KOPT-K1 (cell line): ENCODE measurements around the gene HSPB9.
"Not testable (repeated sequence)": the region's sequence is repeated elsewhere in the genome, so short reads cannot be mapped to it uniquely, and the experiment has no call there.

Experiments
- H3K27ac ChIP-seq: fragments of 200-600 bp; sonication (generic); 2 replicates; pipeline ENCODE4 v1.5.1; 2016; ENCODE audit warnings: antibody characterized with exemption, mild to moderate bottlenecking, low read depth, low read length; ENCODE audit not compliant: poor library complexity, severe bottlenecking
- H3K36me3 ChIP-seq: fragments of 200-600 bp; sonication (generic); 2 replicates; pipeline ENCODE4 v1.5.1; 2017; ENCODE audit warnings: antibody characterized with exemption, mild to moderate bottlenecking, low read length, moderate library complexity; ENCODE audit not compliant: insufficient read depth
- H3K9me3 ChIP-seq: fragments of 200-600 bp; sonication (generic); 2 replicates; pipeline ENCODE4 v1.5.1; 2017; ENCODE audit warnings: antibody characterized with exemption, low read length, mild to moderate bottlenecking; ENCODE audit not compliant: insufficient read depth, poor library complexity, severe bottlenecking

The HSPB9 gene

DNA sequence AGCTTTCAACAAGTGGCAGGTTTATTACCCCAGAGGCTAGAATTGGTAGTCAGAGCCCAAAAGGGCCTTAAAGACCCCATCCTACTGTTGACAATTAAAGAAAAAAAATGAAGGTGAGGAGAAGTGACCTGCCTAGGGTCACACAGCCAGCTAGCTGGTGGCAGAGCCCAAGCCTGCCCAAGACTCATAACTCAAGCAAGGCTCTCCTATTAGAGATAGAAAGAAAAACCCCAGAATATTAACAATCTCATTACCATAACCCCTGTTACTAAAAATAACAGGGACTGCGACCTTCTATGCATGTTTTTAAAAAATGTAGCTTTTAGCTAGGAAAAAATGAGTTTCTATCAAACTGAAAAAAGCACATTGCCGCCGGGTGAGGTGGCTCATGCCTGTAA, 14.0 kb downstream of the HSPB9 start:
- peaks cover 66% of the 10 kb centered on the region for H3K36me3 ChIP-seq
- no peaks in the 10 kb centered on the region for H3K9me3 ChIP-seq
- no peak overlapping the region for H3K27ac ChIP-seq

DNA sequence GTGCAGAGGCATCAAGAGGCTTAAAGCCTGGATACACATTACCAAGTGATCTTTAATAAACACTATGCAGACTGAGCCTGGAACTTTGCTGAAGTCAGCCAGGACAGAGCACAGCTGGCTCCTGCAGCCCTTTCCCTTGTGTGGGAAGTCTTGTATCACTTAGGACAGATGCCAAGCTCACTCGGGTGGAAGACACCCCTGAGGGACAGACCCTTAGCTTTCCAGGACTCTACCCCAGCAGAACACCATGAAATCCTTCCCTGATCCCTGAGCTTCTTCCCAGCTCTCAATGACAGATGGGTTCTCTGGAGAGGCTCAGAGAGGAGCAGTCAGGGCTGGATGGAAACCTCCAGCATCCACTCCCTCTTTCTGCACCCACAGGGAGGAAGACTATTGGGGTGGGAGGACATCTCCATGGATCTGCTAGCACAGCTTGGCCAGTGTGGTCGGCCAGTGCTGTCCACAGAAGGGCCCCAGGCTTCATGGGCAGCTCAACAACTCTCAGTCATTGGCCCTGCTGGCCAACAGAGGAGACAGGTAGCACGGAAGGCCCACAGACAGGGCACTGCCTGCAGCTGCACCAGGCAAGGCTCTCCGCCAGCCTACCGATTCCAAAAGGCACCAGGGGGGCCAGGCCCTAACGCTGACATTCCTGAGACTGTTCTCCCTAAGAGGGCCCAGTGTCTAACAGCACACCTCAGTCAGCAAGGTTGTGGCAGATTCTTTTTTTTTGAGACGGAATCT, 16.3 kb downstream of the HSPB9 start:
- H3K9me3 ChIP-seq: no peaks in the 10 kb centered on the region
- peaks cover 73% of the 10 kb centered on the region for H3K36me3 ChIP-seq
- no peak overlapping the region for H3K27ac ChIP-seq

DNA sequence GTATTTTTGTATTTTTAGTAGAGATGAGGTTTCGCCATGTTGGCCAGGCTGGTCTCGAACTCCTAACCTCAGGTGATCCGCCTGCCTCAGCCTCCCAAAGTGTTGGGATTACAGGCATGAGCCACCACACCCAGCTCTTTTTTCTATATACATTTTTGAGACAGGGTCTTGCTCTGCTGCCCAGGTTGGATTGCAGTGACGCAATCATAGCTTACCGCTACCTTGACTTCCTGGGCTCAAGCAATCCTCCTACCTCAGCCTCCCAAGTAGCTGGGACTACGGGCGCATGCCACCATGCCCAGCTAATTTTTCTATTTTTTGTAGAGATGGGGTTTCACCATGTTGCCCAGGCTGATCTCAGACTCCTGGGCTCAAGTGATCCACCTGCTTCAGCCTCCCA, 18.1 kb downstream of the HSPB9 start:
- peaks cover 72% of the 10 kb centered on the region for H3K36me3 ChIP-seq
- H3K27ac ChIP-seq, H3K9me3 ChIP-seq: not testable (repeated sequence)

DNA sequence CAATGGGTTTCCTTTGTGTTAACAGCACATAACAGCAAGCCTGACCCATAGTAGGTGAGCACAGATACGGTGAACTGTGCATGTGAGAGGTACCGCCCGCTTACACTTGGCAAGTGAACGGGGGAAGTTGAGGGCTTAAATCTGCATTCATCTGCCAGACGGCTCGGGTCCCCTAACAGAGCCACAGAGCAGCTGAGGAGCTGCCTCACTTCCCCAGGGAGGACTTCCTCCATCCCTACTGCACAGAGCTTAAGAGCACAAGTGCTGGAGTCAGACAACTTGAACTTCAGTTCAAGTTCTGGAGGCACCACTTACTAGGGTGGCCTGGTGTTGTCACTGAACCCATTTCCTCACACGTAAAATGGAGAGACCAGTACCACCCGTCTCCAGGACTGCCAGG, 18.8 kb downstream of the HSPB9 start:
- Histone ChIP-seq H3K27ac (no peak overlapping the region), H3K36me3 (peaks cover 71% of the 10 kb centered on the region), H3K9me3 (no peaks in the 10 kb centered on the region)

DNA sequence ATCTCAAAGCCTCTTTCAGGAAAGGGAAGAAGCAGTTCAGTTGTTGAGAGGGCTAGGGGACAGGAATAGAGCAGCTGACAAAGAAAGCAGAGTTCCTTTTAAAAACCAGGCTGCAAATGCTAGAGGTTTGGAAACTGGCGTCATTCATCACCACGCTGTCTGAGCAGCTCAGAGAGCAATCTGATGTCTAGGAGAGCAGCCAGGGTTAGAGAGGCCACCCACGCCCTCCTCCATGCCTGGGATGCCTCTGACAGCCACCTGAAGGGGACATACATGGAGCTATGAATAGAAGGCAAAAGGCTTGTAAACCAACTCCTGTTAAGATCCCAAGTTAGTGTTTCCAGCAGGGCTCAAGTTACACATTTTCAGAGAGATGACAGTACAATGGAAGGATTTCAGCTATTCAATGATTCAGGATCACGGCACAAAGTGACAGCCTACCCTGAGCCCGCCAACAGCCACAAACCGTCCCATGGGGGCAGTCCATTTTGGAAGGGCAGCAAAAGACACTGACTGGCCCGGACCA, 19.8 kb downstream of the HSPB9 start:
- Histone ChIP-seq H3K36me3 (peaks cover 73% of the 10 kb centered on the region), H3K27ac (no peak overlapping the region), H3K9me3 (no peaks in the 10 kb centered on the region)

DNA sequence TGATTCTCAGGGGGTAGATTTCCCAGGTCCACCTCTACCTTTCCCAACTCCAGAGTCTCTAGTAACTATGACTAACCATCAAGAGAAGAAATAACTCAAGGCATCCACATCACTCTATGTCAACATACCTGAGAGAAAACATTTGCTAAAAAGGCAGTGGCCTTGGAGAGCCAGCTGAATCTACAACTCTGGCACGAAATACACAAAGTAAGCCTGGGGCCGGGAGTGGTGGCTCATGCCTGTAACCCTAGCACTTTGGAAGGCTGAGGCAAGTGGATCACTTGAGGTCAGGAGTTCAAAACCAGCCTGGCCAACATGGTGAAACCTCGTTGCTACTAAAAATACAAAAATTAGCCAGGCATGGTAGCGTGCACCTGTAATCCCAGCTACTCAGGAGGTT, 20.5 kb downstream of the HSPB9 start:
- not testable (repeated sequence) for H3K27ac ChIP-seq, H3K9me3 ChIP-seq
- peaks cover 76% of the 10 kb centered on the region for H3K36me3 ChIP-seq

DNA sequence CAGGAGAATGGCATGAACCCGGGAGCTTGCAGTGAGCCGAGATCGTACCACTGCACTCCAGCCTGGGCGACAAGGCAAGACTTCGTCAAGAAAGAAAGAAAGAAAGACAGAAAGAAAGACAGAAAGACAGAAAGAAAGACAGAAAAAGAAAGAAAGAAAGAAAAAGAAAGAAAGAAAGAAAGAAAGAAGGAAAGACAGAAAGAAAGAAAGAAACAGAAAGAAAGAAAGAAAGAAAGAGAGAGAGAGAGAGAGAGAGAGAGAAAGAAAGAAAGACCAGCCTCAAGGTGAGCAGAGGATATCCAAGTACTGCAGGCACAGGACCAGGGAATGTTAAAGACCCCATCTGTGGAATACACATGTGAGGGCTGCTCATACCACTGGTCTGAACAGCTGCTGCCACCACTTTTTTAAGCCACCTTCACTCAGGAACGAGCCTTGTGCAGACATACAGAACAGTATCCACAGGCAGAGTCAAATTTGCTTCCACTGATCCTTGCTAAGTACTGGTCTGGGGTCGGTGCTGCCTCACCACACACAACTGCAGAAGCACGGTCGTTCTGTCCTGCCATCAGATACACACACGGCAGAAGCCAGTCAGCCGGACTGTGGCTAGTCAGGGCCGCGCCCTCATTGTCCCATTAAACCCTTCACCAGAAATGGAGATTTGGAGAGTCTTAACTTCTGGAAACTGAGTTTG, 24.5 kb downstream of the HSPB9 start:
- peaks cover 80% of the 10 kb centered on the region for H3K36me3 ChIP-seq
- H3K27ac ChIP-seq: no peak overlapping the region
- no peaks in the 10 kb centered on the region for H3K9me3 ChIP-seq

DNA sequence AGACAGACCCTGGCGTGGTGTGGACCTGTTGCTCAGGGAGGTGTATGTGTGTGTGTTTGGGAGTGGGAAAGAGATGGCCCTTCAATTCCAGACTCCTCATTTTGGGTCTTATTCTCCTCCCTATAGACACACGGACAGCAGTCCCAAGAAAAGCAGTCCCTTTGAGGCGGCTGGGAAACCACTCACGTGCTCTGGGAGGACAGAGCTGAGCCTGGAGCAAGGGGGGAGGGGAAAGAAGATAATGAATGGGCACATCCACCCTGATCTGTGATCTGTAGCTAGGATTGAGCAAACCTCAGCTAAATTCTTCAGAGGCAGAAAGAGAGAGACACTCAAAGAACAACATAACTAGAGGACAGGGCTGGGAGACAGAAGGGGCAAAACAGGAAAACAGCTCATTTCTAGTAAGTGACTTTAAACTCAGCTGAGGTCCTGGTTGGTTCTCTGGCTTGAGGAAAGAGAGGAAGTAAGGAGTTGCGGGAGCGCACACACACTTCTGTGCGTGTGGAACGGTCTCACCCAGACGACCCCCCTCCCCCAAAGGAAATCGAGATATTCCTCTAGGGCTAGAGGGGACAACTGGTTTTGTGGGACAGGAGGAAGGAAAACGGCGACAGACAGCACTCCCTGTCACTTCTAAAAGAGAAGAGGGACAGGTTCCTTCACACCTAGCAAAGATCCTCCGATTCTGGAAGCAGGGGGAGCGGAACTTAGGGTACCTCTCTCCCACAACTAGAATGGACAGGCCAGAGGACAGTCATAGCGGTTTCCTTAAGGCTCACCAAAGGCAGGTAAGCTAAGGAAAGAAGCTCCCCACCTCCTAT, 31.5 kb downstream of the HSPB9 start:
- peaks cover 30% of the 10 kb centered on the region; the same call in 1 of the 2 replicates for H3K36me3 ChIP-seq
- H3K9me3 ChIP-seq: no peaks in the 10 kb centered on the region
- H3K27ac ChIP-seq: peak overlapping the region; percentile 73

DNA sequence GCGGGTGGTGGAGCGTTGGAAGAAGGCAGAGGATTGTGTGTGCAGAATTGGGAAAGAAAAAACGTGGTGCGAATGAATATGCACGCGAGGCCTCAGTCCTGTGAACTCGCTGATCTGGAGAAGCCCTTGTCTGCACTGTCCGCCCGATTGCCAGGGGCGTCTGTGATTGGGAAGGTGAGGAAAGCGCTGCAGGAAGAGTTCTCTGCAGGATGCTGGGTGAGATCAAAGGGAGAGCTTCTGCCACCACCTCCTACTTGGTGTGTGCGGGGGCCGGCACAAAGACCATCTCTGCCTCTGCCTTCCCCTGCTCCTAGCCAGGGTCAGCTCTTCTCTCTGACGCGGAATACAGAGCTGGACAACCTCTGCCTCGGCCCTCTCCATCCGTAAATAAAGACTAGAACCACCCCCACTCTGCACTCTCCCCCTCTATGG, 33.0 kb downstream of the HSPB9 start:
- H3K36me3 ChIP-seq: peaks cover 17% of the 10 kb centered on the region; the same call in 1 of the 2 replicates
- no peaks in the 10 kb centered on the region for H3K9me3 ChIP-seq
- H3K27ac ChIP-seq: no peak overlapping the region

DNA sequence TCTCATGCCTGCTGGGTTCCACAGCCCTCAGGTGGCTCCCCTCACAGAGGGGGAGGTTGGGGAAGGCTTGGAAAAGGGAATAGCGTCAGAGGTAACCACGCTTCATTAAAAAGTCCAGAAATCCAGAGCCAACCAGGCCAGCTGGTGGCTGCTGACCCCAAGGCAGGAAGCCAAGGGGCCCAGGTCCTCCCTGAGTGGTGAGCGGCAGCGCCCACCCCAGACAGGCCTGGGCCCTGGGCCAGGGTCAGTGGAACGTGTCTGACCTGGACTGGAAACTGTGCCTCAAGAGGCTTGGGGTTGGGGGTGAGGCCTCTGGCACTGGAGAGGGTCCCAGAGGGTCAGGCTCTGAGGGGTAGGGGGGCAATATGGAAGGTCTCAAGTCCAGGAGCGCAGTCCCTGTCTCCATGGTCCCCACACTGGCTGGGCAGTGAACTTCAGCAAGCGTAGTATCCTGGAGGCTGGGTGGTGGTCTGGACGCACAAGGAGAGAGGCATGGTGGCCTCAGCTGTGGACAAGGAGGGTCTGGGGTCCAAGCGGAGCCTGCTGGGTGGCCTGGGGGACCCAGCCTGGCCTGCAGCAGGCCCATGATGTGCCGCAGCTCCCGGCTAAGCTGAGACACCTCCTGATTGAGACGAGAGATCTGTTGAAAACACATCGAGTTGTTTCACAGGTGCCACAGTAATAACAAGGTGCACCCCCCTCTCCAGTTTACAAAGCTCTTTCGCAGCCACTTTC, 37.4 kb downstream of the HSPB9 start:
- Histone ChIP-seq H3K9me3 (no peaks in the 10 kb centered on the region), H3K27ac (no peak overlapping the region), H3K36me3 (no peaks in the 10 kb centered on the region)

DNA sequence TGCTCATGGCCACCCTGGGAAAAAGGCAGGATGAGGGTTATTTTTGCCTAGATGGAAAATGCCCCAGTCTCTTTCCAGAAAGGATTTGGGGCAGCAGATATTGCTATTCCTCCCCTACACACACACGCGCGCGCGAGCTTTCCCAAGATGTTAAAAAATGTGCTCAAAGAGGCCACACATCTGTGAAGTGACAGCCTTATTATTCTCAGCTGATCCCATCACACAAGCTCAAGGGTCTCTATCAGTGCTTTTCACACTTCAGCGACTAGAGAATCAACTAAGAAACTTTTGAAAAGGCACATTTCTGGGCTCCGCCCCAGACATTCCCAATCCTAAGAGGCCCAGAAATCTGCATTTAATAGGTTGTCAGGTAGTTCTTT, 37.9 kb downstream of the HSPB9 start:
- no peaks in the 10 kb centered on the region for H3K9me3 ChIP-seq
- H3K27ac ChIP-seq: no peak overlapping the region
- H3K36me3 ChIP-seq: no peaks in the 10 kb centered on the region

DNA sequence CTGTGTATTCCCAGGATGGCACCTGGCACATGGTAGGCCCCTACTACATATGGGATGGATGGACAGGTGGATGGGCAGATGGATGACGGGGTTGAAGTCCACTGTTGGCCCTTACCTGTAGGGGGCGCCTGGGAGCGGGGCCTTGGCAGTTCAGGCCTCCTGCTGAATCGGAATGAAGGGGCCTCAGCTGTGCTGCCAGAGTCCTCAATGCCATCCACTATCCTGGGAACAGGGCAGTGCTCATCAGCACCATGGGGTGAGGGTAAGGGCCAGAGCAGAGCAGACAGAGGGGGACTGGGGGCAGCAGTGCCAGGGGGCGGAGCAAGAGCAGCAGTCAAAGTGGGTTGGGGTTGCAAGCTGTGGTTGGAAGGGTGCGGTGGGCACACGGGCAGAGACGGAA, 40.5 kb downstream of the HSPB9 start:
- Histone ChIP-seq H3K27ac (no peak overlapping the region), H3K36me3 (no peaks in the 10 kb centered on the region), H3K9me3 (no peaks in the 10 kb centered on the region)

DNA sequence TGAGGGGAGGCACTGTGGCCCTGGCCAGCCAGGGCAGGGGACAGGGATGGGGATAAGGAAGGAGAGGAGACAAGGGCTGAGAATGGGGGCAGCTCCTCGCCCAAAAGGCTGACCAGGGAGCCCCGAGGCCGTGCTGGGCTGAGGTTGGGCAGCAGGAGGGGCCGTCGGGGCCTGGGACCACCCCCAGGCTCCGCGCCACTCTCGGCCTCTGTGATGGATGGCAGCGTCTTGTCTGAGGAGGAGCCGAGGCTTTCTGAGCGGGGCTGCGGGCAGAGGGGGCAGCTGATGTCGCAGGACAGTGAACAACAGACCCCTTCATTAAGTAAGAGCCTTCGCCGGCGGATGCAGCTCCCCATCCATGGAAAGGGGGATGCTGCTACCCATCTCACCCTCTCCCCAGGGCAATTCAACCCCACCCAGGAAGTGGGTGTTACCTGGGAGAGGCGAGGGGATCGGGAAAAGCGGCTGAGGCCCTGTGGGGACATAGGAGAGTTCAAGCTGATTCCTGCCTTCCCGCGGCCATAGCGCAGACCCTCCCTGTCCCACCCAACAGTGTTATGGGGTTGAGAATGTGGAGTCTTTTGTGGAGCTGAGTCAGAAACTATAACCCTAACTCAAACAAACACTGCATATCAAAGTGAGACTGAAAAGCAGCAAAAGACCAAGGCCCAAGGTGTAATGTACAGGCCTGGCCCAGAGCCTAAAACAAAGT, 41.2 kb downstream of the HSPB9 start:
- H3K27ac ChIP-seq: no peak overlapping the region
- H3K9me3 ChIP-seq: no peaks in the 10 kb centered on the region
- H3K36me3 ChIP-seq: no peaks in the 10 kb centered on the region

DNA sequence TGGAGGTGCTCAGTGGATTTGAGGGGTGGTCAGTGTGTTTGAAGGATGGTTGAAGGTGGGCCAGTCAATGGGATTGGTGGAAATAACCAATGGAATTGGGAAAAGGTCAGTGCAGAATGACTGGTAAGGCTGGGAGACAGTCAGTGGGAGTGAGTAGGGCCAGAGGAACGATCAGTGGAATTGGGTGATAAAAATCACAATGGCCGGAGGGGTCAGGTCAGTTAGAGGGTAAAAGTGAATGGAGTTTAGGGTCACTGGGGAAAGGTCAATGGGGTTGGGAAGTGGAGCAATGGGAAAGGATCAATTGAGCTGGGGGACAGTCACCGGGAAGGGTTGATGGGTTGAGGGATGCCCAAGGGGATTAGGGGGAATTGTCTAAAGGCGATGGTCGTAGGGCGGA, 43.1 kb downstream of the HSPB9 start:
- H3K27ac ChIP-seq: no peak overlapping the region

More for the DNA sequence above, 43.1 kb downstream of the HSPB9 start:
- Histone ChIP-seq H3K9me3 (no peaks in the 10 kb centered on the region), H3K36me3 (no peaks in the 10 kb centered on the region)
